GM23248 (cell line): Measurements from ENCODE around the gene VTI1A.

Source experiments
- EZH2 ChIP-seq: fragments of 200-600 bp; sonication (generic); IDR thresholded peaks from 2 replicates; pipeline ENCODE4 v1.6.1; 2018; ENCODE audit warnings: antibody characterized with exemption, mild to moderate bottlenecking; ENCODE audit not compliant: insufficient read depth, poor library complexity, severe bottlenecking
- EZH2phosphoT487 ChIP-seq: fragments of 200-600 bp; sonication (generic); IDR thresholded peaks from 2 replicates; pipeline ENCODE4 v1.6.1; 2018; ENCODE audit warnings: antibody characterized with exemption, moderate library complexity, mild to moderate bottlenecking, low read depth; ENCODE audit not compliant: insufficient read depth

DNA sequence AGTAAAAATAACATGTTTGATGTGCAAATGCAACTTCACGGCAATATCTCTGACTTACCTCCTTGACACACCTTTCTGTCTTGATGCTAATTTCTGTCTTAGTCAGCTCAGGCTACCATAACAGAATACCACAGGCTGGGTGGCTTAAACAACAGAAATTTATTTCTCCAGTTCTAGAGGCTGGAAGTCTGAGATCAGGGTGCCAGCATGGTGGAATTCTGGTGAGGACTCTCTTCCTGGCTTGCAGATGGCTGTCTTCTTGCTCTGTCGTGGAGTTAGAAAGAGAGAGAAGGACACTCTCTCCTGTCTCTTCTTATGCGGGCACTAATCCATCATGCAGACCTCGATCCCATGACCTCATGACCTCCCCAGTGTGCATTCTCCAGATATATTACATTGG lies 134.9 kb downstream of the VTI1A start:
- TF ChIP-seq EZH2: no peak
- no peak for TF ChIP-seq EZH2phosphoT487
